ENCODE measurements around the gene EMX1.

Gene EMX1

DNA sequence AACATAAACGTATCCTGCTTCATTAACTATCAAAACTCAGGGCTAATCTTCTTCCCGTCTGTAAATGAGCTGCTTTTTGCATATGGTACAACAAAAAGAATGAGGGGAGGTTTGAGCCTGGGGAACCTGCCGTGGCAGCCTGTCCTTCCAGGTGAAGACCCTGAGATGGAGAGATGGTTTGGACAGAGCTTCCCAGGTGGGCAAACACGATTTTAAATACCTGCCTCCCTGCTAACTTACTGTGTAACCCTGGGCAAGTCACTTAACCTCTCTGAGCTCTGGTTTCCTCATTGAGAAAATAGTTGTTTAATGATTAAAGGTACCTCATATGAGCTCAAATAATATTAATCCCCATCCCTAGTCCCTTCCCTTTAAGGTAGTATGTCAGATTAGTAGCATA lies 9.0 kb downstream of the EMX1 start:
- no peak for DNase-seq

DNA sequence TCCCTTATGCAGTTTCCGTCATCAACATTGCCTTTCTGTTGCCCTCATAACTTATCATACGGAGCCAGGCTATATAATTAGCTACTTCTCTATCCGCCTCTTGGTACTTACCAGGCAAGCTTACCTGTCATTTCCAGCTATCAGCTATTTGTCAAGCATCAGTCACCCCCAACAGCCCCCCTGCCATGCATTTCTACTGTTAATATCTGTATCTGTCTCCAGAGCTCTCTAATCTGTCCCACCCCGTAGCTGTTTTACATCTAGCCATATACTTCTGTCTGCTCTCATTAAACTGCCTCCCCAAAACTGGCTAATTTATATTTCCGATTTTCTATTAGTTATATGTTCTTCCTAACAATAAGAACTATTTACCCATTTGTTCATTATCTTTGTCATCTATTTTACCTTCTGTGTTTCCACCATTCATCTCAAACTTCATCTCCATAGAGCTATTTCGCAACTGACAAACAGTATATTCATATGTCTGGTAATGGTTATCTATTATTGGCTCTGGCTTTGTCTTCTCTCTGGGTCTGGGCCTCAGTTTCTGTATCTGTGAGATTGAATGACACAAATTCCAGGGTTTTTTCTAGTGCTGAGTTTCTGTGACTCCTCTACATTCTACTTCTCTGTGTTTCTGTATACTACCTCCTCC lies 9.6 kb downstream of the EMX1 start:
- no peak for DNase-seq

DNA sequence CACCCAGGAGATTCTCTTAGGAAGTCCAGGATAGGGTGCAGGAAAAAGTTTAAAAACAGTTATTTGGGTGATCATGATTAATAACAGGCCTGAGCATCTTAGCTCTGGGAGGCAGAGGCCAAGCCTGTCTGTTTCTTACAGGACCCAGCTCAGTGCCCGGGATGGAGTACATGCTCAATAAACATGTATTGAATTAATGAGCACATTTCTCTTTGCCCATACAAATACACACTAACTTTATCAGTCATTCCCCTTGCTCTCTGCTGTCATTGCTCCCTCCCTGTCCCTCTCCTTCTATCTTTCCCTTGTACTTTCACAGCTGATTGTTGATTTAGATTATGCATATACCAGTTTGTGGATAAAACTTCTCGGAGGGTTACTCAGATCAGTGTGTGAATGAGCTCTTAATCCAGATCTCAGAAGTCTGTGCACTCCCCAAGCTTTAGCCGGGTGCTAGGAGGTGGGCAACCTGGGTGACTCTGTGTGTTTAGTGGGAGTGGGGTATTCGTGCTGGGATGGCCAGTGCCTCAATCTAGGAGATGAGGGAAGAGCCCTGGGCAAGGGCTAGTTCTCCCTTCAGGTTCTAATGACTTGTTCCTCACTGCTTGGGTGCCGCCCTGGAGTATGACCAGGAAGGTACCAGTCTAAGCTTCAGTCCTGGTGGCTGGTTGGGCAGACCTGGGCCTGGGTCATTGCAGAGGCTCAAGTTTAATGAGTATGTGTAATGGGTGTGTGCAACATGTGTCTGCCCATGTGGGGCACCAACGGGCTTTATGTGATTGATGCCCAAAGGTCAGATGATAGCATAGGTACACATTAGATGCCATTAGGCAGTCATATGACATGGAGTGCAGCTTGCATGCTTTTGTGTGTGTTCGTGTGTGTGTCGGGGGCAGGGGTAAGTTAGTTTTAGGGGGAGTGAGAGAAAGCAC lies 10.6 kb downstream of the EMX1 start:
- DNase-seq: no peak

DNA sequence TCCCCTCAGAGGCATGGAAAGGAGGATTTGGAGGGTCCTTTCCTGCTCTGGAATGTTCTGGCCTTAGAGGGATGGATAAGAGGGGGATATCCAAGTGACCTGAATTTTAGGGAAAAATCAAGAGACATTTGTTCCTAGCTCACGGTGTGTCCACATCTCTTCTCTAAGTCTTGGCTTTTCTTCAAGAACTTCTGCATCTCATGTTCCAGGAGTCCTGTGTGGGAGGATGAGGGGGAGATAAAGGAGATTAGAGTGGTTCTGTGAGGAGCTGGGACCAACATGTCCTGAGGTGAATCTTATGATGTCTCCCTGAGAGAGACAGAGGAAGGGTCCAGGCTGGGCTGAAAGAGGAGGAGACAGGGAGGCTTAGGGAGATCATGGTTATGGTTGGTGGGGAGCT lies 11.7 kb downstream of the EMX1 start:
- no peak for DNase-seq

DNA sequence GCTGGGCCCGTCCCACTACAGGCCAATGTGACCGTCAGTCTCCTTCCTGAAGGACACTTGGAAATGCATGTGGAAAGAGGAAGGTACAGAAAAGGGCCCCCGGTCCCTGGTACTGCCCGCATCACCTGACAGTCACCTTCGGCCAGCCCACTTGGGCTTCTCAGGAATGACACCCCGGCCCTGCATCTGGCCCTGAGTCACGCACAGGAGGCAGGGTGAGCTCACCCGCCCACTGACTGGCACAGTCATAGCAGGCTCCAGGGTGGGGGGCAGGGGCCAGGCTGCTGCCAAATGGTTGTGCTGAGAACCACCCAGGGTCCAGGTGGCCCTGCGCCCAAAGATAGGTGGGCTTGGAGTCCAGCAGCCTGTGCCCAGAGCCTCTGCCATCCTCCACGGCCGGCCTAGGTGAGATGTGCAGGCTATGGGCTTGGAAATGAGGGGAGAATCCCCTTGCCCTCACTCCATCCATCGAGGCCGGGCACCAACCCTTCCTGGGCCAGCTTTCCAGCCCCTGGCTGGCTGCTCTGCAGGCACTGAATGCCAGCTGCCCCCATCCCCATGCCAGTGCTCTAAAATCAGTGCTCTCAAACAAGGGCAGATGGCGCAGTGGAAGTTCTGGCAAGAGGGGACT lies 14.1 kb downstream of the EMX1 start:
- no peak for DNase-seq

DNA sequence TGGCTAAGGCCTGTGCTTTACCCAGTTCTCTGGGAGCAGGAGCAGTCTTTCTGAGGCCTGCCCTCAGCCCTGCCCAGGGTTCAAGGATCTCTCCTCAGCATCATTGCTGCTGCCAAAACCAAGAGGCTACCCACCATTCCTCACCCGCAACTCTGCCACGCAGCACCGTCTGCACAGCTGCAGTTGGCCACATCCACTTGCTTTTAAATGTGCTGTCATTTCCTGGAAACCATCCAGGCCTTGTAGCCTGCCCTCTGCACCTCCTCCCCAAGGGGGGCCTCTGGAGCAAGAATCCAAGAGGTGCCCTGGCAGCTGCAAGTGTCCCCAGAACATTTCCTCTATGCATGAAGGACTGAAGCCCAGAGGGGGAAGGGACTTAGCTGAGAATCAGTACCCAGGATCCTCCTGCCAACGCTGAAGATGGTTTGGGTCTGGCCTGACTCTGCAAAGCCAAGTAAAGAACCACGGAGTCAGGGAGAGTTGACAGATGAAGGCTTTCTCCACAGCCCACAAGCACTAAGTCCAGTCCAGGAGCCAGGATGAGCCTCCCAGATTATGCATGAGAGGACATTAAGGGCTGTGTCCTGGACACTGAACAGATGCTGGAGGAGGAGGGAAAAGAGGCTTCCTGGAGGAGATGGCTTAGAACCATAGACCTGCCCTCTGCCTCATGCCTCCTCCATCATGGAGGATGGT lies 14.9 kb downstream of the EMX1 start:
- DNase-seq: no peak

DNA sequence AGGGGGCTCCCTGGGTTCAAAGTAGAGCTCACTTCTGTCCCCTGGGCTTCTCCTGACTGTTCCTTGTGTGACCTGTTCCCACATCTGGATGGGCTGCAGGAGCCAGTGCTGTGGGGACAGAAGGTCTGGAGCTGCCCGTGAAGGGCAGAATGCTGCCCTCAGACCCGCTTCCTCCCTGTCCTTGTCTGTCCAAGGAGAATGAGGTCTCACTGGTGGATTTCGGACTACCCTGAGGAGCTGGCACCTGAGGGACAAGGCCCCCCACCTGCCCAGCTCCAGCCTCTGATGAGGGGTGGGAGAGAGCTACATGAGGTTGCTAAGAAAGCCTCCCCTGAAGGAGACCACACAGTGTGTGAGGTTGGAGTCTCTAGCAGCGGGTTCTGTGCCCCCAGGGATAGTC lies 15.5 kb downstream of the EMX1 start:
- DNase-seq: no peak

DNA sequence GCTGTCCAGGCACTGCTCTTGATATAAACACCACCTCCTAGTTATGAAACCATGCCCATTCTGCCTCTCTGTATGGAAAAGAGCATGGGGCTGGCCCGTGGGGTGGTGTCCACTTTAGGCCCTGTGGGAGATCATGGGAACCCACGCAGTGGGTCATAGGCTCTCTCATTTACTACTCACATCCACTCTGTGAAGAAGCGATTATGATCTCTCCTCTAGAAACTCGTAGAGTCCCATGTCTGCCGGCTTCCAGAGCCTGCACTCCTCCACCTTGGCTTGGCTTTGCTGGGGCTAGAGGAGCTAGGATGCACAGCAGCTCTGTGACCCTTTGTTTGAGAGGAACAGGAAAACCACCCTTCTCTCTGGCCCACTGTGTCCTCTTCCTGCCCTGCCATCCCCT lies 15.9 kb downstream of the EMX1 start:
- no peak for DNase-seq

DNA sequence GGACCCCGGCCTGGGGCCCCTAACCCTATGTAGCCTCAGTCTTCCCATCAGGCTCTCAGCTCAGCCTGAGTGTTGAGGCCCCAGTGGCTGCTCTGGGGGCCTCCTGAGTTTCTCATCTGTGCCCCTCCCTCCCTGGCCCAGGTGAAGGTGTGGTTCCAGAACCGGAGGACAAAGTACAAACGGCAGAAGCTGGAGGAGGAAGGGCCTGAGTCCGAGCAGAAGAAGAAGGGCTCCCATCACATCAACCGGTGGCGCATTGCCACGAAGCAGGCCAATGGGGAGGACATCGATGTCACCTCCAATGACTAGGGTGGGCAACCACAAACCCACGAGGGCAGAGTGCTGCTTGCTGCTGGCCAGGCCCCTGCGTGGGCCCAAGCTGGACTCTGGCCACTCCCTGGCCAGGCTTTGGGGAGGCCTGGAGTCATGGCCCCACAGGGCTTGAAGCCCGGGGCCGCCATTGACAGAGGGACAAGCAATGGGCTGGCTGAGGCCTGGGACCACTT lies 16.4 kb downstream of the EMX1 start:
- DNase-seq: no peak

DNA sequence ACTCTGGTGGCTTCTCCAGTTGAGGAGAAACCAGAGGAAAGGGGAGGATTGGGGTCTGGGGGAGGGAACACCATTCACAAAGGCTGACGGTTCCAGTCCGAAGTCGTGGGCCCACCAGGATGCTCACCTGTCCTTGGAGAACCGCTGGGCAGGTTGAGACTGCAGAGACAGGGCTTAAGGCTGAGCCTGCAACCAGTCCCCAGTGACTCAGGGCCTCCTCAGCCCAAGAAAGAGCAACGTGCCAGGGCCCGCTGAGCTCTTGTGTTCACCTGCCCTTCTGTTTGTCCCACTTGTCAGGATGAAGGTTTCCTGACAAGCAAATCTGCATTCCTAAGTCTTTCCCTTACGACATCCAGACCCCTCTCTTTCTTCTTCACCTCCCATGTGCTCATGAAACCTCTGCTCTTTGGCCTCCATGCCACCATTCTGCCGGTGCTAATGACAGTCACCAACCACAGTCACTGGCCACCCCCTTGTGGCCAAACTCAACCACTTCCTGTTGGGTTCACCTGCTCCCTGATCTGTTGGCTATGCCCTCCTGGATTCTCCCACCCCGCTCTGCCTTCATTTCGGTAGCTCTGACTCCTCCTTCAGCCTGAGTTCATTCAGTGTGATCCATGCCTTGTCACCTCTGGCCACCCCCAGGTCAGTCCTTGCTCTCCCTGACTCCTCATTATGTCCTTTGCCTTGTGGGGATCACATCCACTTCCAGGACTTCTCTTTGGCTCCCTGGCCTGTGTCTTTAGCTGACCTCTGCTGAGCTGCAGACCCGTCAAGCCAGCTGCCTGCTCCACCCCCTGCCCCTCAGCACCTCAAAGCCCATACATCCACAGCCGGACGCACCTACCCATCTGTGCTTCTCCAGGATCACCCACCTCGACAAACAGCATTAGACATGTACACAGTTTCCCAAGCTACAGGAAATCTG lies 17.6 kb downstream of the EMX1 start:
- DNase-seq: no peak

DNA sequence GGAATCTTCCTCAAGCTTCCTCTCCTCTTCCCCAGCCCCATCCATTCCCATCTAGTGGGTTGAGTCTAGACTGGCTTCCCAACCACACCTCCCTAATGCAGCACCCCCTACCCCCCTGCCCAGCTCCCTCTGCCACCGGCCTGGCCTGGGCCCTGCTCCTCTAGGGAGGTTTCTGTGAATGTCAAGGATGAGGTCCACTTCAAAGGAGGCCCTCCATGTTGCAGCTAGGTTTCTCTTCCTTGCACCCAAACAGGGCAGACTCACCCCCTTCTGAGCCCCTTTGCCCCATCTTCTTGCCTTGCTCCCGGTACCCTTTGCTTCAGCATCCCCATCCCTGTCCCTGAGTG lies 18.3 kb downstream of the EMX1 start:
- no peak for DNase-seq

DNA sequence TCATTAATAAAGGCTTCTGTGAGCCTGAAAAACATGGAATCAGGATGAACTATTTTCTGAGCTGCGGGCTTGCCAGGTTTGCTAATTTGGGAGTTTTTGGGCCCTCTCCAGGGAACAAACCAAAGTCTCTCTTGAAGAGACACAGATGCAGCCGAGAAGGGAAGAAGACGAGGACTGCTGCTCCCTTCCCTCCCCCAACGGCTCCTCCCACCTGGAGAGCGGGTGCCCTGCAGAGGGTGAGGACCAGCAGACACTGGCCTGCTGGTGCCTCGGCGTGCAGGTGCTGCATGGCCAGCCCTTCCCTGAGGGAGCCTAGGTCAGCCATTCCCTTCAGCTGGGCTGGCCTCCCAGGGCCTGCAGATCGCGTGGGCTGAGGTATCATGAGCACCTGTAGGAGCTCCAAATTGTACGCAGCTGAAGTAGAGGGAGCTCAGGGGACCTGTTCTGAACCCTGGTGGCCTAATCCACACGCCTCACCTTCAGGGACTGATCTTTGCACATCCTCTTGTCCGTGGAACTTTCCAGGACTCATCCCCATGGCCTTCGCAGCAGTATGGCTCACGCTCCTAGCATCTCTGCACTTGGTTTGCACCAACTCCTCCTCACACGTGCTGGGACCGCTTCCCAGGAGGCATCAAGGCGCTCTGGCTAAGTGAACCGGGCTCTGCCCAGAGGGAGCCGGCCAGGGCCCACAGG lies 19.5 kb downstream of the EMX1 start:
- no peak for DNase-seq

DNA sequence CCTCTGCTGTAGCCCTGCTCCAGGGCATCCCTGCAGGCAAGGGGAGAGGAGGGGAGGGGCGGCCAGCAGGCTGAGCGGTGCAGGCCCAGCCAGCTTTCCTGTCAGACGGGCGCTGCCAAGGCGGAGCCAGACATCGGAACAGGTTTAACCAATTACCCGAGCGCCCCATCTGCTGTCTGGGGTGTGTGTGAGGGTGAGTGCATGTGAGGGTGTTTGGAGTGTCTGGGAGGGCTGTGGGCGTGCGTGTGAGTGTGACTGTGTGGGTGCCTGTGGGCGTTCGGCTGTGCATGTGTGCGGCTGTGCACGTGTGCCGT lies 20.0 kb downstream of the EMX1 start:
- DNase-seq: no peak

DNA sequence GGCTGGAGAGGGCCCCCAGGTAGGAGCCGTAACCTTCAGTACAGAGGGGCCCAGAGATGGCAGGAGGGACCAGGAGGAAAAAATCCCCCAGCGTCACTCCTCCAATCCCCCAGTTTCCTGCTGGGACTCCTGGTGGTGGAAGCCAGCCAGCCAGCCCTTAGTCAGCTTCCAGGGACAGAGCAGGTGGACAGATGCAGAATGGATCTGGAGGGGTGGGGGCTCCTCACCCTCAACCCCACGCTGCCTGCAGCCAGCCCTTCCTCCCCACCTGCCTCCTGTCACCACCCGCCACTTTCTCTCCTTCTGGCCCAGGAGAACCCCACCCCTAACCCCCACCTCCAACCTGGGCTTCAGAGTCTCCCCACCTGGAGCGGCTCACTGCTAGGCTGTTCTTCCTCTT lies 21.1 kb downstream of the EMX1 start:
- no peak for DNase-seq

DNA sequence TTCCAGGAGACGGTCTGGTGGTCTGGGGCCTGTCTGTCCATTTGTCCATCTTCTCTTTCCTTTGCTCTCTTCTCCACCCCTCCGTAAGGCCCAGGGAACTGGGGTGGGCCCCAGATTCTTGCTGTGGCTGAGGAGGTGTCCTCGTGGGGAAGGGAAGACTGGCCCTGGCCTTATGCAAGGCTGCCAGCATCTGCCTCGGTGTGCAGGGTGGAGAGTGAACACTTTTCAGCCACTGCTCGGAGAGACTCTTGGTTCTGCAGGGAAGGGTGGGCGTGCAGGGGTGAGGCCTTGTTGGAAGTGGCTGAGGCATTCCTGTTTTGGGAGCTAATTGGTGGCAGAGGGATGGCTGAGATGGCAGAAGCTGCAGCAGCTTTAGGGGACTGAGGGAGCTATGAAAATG lies 23.0 kb downstream of the EMX1 start:
- DNase-seq: no peak

DNA sequence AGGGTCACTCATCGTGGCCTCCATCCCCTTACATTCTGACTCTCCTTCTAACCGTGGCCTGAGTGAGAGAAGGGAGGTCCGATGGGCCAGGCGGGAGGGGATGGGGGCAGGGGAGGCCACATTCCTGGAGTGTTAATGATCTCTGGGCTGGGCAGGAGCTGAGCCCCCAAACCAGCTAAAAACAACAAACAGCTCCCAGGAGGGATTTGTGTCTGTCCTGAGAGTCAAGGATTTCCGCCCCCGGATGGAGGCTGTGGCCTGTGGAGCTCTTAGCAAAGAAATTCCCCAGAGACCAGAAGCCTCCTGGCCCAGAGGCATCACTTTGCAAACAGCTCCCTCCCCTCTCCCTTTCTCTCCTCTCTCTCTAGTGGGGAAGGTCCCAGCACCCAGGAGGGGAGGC lies 23.5 kb downstream of the EMX1 start:
- no peak for DNase-seq

DNA sequence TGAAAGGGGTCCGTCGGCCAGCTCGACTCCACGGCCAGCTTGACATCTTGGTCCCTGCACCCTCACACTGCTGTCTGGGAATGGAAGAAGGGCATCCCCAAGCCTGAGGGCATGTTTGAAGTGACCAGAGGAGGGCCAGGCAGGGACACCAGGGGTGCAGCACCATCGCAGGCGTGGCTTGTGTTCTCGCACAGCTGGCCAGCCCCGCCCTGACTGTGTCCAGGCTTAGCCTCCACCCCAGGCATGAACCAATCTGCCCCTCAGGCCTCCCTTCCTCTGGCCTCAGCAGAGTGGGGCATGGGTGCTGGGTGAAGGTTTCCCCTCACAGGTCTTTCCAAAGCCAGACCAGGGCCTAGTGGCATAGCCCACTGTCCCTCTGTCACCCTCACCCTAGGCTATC lies 25.0 kb downstream of the EMX1 start:
- no peak for DNase-seq

DNA sequence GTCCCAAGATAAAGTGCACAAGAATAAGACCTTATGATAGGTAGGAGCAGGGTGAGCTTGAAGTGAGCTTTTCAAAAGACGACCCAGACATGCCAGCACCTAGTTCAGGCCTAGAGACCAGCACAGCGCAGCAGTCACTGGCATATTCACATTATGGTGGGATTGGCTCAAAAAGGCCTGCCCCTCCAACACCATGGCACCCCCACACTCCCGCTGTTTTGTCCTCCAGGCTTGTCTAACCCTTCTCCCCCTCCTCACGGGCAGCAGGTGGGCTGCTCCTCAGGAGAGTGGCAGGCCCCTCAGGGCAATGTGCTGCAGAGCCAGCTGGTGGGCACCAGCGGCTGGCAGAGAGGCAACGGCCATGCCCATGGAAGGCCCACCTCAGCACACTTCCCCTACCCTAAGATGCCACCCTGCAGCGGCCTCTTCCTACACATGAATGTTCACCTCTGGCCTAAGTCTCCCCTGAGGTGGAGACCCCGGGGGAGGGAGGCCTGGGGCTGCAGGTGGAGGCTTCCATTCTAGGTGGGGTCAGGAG lies 25.6 kb downstream of the EMX1 start:
- no peak for DNase-seq

DNA sequence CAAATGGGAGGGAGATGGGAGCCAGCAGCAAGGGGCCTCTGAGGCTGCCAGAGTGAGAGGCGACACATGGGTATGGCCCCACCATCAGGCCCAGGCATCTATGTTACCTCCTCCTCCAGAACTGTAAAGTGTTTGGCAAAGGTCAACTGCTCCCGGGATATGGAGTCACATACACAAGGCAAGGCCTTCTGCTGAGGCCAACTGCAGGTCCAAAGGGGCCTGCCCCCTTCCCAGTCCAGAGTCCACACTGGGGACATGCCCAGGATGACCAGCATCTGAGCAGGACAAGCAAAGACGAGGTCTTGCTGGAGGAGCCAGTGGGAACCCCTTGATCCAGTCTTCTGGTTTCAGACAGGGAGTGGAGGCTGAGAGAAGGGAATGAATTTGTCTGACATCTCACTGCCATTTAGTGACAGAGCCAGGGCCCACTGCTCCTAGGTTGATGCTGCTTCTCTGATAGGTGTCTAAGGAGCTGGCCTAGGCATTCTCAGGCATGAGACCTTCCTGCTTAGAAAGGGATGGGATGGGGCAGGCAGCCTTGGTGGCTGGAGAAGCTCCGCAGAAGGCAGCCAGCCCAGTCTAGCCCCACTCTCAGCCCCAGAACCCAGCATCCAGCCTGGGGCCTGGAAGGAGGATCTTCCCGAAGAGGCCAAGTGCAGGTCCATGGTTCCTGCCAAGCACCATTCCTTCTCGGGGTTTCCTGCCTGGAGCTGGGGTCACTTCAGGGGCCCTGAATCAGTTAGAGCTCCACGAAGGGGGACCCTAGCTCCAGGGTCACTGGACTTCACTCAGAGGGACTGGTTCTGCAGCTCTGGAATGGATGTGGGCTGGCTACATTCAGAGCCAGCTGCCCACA lies 26.4 kb downstream of the EMX1 start:
- no peak for DNase-seq

DNA sequence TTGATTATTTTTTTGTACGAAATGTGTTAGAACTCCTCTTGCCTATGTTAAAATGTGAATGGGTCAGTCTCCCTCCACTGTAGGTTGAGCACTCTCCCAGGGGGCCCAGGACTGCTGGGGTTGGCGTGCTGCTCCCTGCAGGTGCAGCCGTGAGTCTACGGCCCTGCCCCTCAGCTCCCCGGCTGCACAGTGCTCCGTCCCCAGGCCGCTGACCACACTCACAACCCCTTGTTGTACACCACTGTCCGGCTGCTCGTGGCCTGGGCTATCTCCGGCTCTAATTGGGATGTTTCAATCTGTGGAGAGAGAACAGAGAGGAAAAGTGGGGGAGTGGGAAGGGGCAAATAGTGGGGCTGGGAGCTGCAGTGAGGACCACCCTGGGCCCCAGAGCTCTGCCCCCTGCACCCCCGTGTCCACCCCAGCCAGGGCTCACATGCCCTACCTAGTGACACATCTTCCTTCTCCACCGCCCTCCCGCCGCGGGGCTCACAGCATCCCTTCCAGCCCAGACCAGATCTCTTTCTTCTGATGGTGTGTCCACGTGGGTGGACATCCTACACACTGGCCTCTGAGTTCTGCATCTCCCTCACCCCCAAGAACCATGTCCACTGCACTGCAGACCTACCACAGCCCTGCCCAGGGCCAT lies 27.6 kb downstream of the EMX1 start:
- DNase-seq: no peak

Data from NCI-H2107 (cell line).